ENCODE measurements around the gene POC1A. TPM values are rescaled to one million over a fixed set of nuclear protein-coding genes. Genes with fewer than 3 reads are reported as not detected.

Gene POC1A
- total RNA-seq, 1 donor = 1.8 TPM

- no peak overlapping the region for H3K4me2 ChIP-seq (ENCODE audit: insufficient read depth, low read length)
Observed at GRCh38 chr3:52067526-52067925, 86.7 kb downstream of the POC1A start.

GRCh38 chr3:52067046-52067445, 87.2 kb downstream of the POC1A start:
- no peak overlapping the region for H3K4me3 ChIP-seq (ENCODE audit: insufficient read depth, low read length)
- H4K20me1 ChIP-seq (ENCODE audit: insufficient read depth, low read length) = no peaks in the 10 kb centered on the region

More at GRCh38 chr3:52067526-52067925, 86.7 kb downstream of the POC1A start:
- no peaks in the 10 kb centered on the region for H3K27me3 ChIP-seq (ENCODE audit: insufficient read depth, low read length)
- H2AFZ ChIP-seq (ENCODE audit: low read length) = no peak overlapping the region
- DNase-seq (ENCODE audit: insufficient read length, low spot score, missing footprints) = no peak
- TF ChIP-seq CTCF (IDR thresholded peaks at IDR 0.05; ENCODE audit: extremely low read depth, low read depth, low read length) = no peak
- H3K4me1 ChIP-seq (ENCODE audit: insufficient read depth, low read length) = peaks cover 13% of the 10 kb centered on the region
- no peaks in the 10 kb centered on the region for H4K20me1 ChIP-seq (ENCODE audit: insufficient read depth, low read length)
- H3K79me2 ChIP-seq (ENCODE audit: insufficient read depth, low read length) = no peaks in the 10 kb centered on the region
- H3K9me3 ChIP-seq (ENCODE audit: low read depth, low read length) = no peaks in the 10 kb centered on the region
- H3K27ac ChIP-seq (ENCODE audit: low read depth, low read length) = no peak overlapping the region
- no peak overlapping the region for H3K4me3 ChIP-seq (ENCODE audit: insufficient read depth, low read length)
- no peaks in the 10 kb centered on the region for H3K36me3 ChIP-seq (ENCODE audit: insufficient read depth, low read length)

GRCh38 chr3:52065264-52065756, 88.9 kb downstream of the POC1A start:
- Histone ChIP-seq H3K4me3 (ENCODE audit: insufficient read depth, low read length) (no peak overlapping the region), H3K27me3 (ENCODE audit: insufficient read depth, low read length) (no peaks in the 10 kb centered on the region), H3K9me3 (ENCODE audit: low read depth, low read length) (no peaks in the 10 kb centered on the region), H3K27ac (ENCODE audit: low read depth, low read length) (no peak overlapping the region), H2AFZ (ENCODE audit: low read length) (no peak overlapping the region), H3K36me3 (ENCODE audit: insufficient read depth, low read length) (no peaks in the 10 kb centered on the region), H3K4me2 (ENCODE audit: insufficient read depth, low read length) (no peak overlapping the region), H3K79me2 (ENCODE audit: insufficient read depth, low read length) (no peaks in the 10 kb centered on the region), H3K4me1 (ENCODE audit: insufficient read depth, low read length) (peaks cover 5% of the 10 kb centered on the region), H4K20me1 (ENCODE audit: insufficient read depth, low read length) (no peaks in the 10 kb centered on the region)
- DNase-seq (ENCODE audit: insufficient read length, low spot score, missing footprints) = no peak
- no peak for TF ChIP-seq CTCF (IDR thresholded peaks at IDR 0.05; ENCODE audit: extremely low read depth, low read depth, low read length)

More at GRCh38 chr3:52067046-52067445, 87.2 kb downstream of the POC1A start:
- Histone ChIP-seq H3K9me3 (ENCODE audit: low read depth, low read length) (no peaks in the 10 kb centered on the region), H3K27me3 (ENCODE audit: insufficient read depth, low read length) (no peaks in the 10 kb centered on the region), H2AFZ (ENCODE audit: low read length) (no peak overlapping the region), H3K79me2 (ENCODE audit: insufficient read depth, low read length) (no peaks in the 10 kb centered on the region), H3K4me1 (ENCODE audit: insufficient read depth, low read length) (peaks cover 13% of the 10 kb centered on the region), H3K4me2 (ENCODE audit: insufficient read depth, low read length) (no peak overlapping the region), H3K36me3 (ENCODE audit: insufficient read depth, low read length) (no peaks in the 10 kb centered on the region), H3K27ac (ENCODE audit: low read depth, low read length) (no peak overlapping the region)
- DNase-seq (ENCODE audit: insufficient read length, low spot score, missing footprints) = no peak
- no peak for TF ChIP-seq CTCF (IDR thresholded peaks at IDR 0.05; ENCODE audit: extremely low read depth, low read depth, low read length)

- no peak overlapping the region for H3K4me2 ChIP-seq (ENCODE audit: insufficient read depth, low read length)
- H3K27me3 ChIP-seq (ENCODE audit: insufficient read depth, low read length) = no peaks in the 10 kb centered on the region
- peak; percentile 91 for DNase-seq (ENCODE audit: insufficient read length, low spot score, missing footprints)
- TF ChIP-seq CTCF (IDR thresholded peaks at IDR 0.05; ENCODE audit: extremely low read depth, low read depth, low read length) = no peak
- H3K27ac ChIP-seq (ENCODE audit: low read depth, low read length) = no peak overlapping the region
- H4K20me1 ChIP-seq (ENCODE audit: insufficient read depth, low read length) = no peaks in the 10 kb centered on the region
- H3K9me3 ChIP-seq (ENCODE audit: low read depth, low read length) = no peaks in the 10 kb centered on the region
- no peaks in the 10 kb centered on the region for H3K79me2 ChIP-seq (ENCODE audit: insufficient read depth, low read length)
- peaks cover 5% of the 10 kb centered on the region for H3K4me1 ChIP-seq (ENCODE audit: insufficient read depth, low read length)
- H3K36me3 ChIP-seq (ENCODE audit: insufficient read depth, low read length) = no peaks in the 10 kb centered on the region
- no peak overlapping the region for H3K4me3 ChIP-seq (ENCODE audit: insufficient read depth, low read length)
- H2AFZ ChIP-seq (ENCODE audit: low read length) = no peak overlapping the region
Observed at GRCh38 chr3:52064561-52064960, 89.7 kb downstream of the POC1A start.
